Omental fat pad (tissue), 4 donors: Measurements from ENCODE around the gene MEGF6. TPM values are rescaled to one million over a fixed set of nuclear protein-coding genes. Genes with fewer than 3 reads are reported as not detected.

ENCODE experiments used
- ATAC-seq: fragments of 150-250 bp; one replicate; pipeline ENCODE4 v1.9.1; 2016; ENCODE audit warnings: mild to moderate bottlenecking, moderate library complexity; ENCODE audit not compliant: low FRiP score
- DNase-seq: peaks from one replicate; pipeline ENCODE4 v3.0.0-alpha.2; 2019; ENCODE audit warnings: low spot score
- CTCF ChIP-seq, 3 donors: fragments of 450-650 bp; IDR thresholded peaks; one replicate each; pipeline ENCODE4 v1.5.1; 2016 to 2017; ENCODE audit warnings: antibody characterized with exemption in 3 of 3, mild to moderate bottlenecking in 3 of 3, moderate library complexity in 2 of 3
- total RNA-seq, 4 donors: library from RNA; depleted of rRNA; stranded (reverse); fragments of >200 nt; gene quantifications; one replicate each; pipeline ENCODE4 v1.1.0, GENCODE V29; 2016

MEGF6 gene
- total RNA-seq, 4 donors from 2014 or later: 13.2 to 60.1 (median 21.9) TPM

- no peak for TF ChIP-seq CTCF (IDR thresholded peaks at IDR 0.05)
- no peak for ATAC-seq
- DNase-seq: no peak
Observed at GRCh38 chr1:3556336-3556735, 55.0 kb downstream of the MEGF6 start.

GRCh38 chr1:3555131-3555920, 56.0 kb downstream of the MEGF6 start:
- DNase-seq (no peak), ATAC-seq (no peak)
- no peak for TF ChIP-seq CTCF (IDR thresholded peaks at IDR 0.05)

- no peak for DNase-seq
- no peak for TF ChIP-seq CTCF (IDR thresholded peaks at IDR 0.05)
- ATAC-seq: no peak
Observed at GRCh38 chr1:3553940-3554223, 57.4 kb downstream of the MEGF6 start.

- TF ChIP-seq CTCF (IDR thresholded peaks at IDR 0.05): no peak
- ATAC-seq (no peak), DNase-seq (no peak)
Observed at GRCh38 chr1:3553166-3553939, 58.0 kb downstream of the MEGF6 start.

GRCh38 chr1:3552751-3553150, 58.6 kb downstream of the MEGF6 start:
- DNase-seq: no peak
- TF ChIP-seq CTCF (IDR thresholded peaks at IDR 0.05): no peak

GRCh38 chr1:3552176-3552575, 59.1 kb downstream of the MEGF6 start:
- DNase-seq (no peak), ATAC-seq (no peak)
- TF ChIP-seq CTCF (IDR thresholded peaks at IDR 0.05): no peak

More at GRCh38 chr1:3552751-3553150, 58.6 kb downstream of the MEGF6 start:
- no peak for ATAC-seq

- ATAC-seq (no peak), DNase-seq (no peak)
- TF ChIP-seq CTCF (IDR thresholded peaks at IDR 0.05): no peak
Observed at GRCh38 chr1:3551711-3552110, 59.6 kb downstream of the MEGF6 start.
